Measurements from ENCODE around the gene RBCK1. TPM values are rescaled to one million over a fixed set of nuclear protein-coding genes. Genes with fewer than 3 reads are reported as not detected.

Gene RBCK1
- total and polyA plus RNA-seq, 10 of the 15 experiments (the other 5 are each of a cell fraction or from before 2014, with no cell fraction given), result 14.1 to 99.7 (median 76.0) TPM

GRCh38 chr20:380763-381580 lies 27.1 kb upstream of the RBCK1 start (continued):
- TF ChIP-seq, protein P1, sequence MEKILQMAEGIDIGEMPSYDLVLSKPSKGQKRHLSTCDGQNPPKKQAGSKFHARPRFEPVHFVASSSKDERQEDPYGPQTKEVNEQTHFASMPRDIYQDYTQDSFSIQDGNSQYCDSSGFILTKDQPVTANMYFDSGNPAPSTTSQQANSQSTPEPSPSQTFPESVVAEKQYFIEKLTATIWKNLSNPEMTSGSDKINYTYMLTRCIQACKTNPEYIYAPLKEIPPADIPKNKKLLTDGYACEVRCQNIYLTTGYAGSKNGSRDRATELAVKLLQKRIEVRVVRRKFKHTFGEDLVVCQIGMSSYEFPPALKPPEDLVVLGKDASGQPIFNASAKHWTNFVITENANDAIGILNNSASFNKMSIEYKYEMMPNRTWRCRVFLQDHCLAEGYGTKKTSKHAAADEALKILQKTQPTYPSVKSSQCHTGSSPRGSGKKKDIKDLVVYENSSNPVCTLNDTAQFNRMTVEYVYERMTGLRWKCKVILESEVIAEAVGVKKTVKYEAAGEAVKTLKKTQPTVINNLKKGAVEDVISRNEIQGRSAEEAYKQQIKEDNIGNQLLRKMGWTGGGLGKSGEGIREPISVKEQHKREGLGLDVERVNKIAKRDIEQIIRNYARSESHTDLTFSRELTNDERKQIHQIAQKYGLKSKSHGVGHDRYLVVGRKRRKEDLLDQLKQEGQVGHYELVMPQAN (conservative IDR thresholded peaks at IDR 0.05), result peak; percentile 61
- TF ChIP-seq BACH1 (IDR thresholded peaks at IDR 0.05; ENCODE audit: borderline replicate concordance), result 0 out of 2 replicates have a peak, but pooled peaks have one; percentile 45
- TF ChIP-seq EP300 (IDR thresholded peaks at IDR 0.05; ENCODE audit: borderline replicate concordance in 1 of 2, control insufficient read depth in 1 of 2, low read depth in 2 of 2, low read length in 2 of 2), result no peak
- TF ChIP-seq DPF2 (IDR thresholded peaks at IDR 0.05), result peak; percentile 90
- TF ChIP-seq SUZ12 (IDR thresholded peaks at IDR 0.05; ENCODE audit: unreplicated experiment), result no peak
- peak; percentile 82 for TF ChIP-seq ZBTB11 (CRISPR knock-in tag; IDR thresholded peaks at IDR 0.05)
- TF ChIP-seq, protein P2, sequence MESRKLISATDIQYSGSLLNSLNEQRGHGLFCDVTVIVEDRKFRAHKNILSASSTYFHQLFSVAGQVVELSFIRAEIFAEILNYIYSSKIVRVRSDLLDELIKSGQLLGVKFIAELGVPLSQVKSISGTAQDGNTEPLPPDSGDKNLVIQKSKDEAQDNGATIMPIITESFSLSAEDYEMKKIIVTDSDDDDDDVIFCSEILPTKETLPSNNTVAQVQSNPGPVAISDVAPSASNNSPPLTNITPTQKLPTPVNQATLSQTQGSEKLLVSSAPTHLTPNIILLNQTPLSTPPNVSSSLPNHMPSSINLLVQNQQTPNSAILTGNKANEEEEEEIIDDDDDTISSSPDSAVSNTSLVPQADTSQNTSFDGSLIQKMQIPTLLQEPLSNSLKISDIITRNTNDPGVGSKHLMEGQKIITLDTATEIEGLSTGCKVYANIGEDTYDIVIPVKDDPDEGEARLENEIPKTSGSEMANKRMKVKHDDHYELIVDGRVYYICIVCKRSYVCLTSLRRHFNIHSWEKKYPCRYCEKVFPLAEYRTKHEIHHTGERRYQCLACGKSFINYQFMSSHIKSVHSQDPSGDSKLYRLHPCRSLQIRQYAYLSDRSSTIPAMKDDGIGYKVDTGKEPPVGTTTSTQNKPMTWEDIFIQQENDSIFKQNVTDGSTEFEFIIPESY (IDR thresholded peaks at IDR 0.05), result no peak

Data from GM12878 (cell line).